HAP-1 (cell line): Measurements from ENCODE around the gene ACSM3.
"Not testable (repeated sequence)": the region's sequence is repeated elsewhere in the genome, so short reads cannot be mapped to it uniquely, and the experiment has no call there.

ENCODE experiments used
- DNase-seq, 2 experiments: peaks; one replicate each; pipeline ENCODE4 v3.0.0-alpha.2; 2016 to 2020; ENCODE audit warnings: low spot score in 2 of 2
- H3K27me3 ChIP-seq: fragments of 250-450 bp; sonication (Bioruptor Pico); 2 replicates; pipeline ENCODE4 v1.5.1; 2020; ENCODE audit warnings: low read depth, mild to moderate bottlenecking, moderate library complexity
- H3K36me3 ChIP-seq: fragments of 250-450 bp; sonication (Bioruptor Pico); replicated peaks from 2 replicates; pipeline ENCODE4 v1.5.1; 2020; ENCODE audit warnings: mild to moderate bottlenecking
- H3K4me1 ChIP-seq: fragments of 250-450 bp; sonication (Bioruptor Pico); 2 replicates; pipeline ENCODE4 v1.5.1; 2020; ENCODE audit warnings: mild to moderate bottlenecking
- H3K4me3 ChIP-seq: fragments of 250-450 bp; sonication (Bioruptor Pico); 2 replicates; pipeline ENCODE4 v1.5.1; 2020; ENCODE audit warnings: mild to moderate bottlenecking, moderate library complexity
- H3K9me3 ChIP-seq: fragments of 250-450 bp; sonication (Bioruptor Pico); 2 replicates; pipeline ENCODE4 v1.5.1; 2020; ENCODE audit warnings: mild to moderate bottlenecking, moderate library complexity
- in situ Hi-C: fragments of 300-500 bp; cut with MboI; formaldehyde crosslinking; loops from 3 replicates; pipeline ENCODE4 v1.14.3; 2020; ENCODE audit warnings: low sequenced_read_pairs, inconsistent platforms, mixed read lengths

ACSM3 gene

DNA sequence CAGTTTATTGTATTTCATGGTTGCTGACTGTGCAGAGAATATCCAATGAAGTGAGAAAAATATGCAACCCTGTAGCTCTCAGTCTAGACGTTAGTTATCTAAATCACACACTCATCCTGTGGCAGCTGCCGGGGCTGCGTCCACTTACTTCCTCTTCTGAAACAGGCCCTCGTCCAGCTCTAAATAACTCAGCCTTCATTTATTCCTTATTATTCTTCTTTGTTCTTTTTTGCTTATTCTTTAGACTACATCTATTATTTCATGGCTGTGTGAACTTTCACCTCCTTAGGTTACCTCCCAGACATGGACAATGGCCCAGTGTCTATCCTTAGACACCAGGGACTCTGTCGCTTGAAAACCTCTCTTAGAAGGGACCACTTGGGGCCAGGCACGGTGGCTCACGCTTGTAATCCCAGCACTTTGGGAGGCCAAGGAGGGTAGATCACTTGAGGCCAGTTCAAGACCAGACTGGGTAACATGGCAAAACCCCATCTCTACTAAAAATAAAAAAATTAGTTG, 18.8 kb upstream of the ACSM3 start:
- no peak for DNase-seq
- Histone ChIP-seq H3K9me3 (peaks cover 7% of the 10 kb centered on the region), H3K4me1 (peaks cover 8% of the 10 kb centered on the region), H3K27me3 (no peaks in the 10 kb centered on the region), H3K36me3 (no peaks in the 10 kb centered on the region), H3K4me3 (no peak overlapping the region)
- in situ Hi-C loops = no loop called here

DNA sequence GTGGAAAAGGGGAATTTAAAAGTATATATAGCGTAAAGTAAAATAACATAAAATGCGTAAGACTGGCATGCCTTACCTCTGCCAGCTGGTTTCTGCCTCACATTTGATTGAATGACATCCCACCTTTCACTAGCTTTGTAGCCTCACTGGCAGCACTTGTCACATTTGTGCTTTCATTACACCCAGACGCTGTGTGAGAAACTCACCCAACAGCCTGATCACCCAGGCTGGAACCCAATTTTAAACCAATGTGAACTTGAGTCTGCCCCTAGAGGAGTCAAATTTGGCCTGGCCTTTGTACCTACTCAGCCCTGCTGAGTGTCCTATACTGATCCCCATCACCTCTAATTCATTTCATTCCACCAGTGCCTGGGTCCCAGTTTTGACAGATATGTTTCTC, 17.4 kb upstream of the ACSM3 start:
- H3K9me3 ChIP-seq = peaks cover 7% of the 10 kb centered on the region
- in situ Hi-C loops = no loop called here
- no peaks in the 10 kb centered on the region for H3K27me3 ChIP-seq
- H3K36me3 ChIP-seq = no peaks in the 10 kb centered on the region
- H3K4me1 ChIP-seq = peaks cover 2% of the 10 kb centered on the region; the same call in 1 of the 2 replicates
- H3K4me3 ChIP-seq = no peak overlapping the region
- DNase-seq = no peak

DNA sequence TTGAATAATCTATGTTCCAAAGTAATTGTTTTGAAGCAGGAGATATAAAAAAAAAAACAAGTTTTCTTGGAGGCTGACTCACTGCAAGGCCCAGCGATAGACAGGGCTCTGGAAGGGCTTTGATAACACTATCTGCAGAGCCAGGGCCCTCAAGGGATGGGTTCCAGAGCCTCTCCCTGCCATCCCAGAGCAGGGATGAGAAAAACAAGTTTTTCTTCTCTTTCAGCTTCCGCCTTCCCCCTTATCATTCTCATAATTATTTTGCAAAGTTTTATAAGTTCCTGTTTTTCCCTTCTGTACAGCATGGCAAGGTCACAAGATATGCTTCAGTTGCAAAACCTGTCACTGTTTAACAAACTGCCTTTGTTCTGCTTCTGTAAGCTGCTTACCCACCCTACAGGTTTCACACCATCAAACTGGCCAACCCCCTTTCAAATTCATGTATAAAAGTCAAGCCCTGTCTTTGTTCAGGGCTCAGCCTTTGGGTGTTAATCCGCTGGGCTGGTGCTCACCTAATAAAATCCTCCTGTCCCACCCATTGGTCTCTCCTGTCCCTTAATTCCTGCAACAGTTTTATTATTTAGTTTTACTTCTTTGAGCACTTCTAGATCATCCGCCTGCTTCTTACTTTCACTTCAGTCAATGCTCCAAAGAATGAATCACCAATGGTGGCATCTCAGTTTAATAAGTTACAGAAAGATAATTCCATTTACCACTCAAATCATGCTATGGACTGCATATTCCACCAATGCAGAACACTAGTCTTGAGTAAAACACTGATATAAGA, 16.6 kb upstream of the ACSM3 start:
- Histone ChIP-seq H3K4me3 (no peak overlapping the region), H3K27me3 (no peaks in the 10 kb centered on the region; the same call in 1 of the 2 replicates), H3K9me3 (peaks cover 7% of the 10 kb centered on the region), H3K4me1 (no peaks in the 10 kb centered on the region), H3K36me3 (no peaks in the 10 kb centered on the region)
- no peak for DNase-seq
- in situ Hi-C loops = no loop called here

DNA sequence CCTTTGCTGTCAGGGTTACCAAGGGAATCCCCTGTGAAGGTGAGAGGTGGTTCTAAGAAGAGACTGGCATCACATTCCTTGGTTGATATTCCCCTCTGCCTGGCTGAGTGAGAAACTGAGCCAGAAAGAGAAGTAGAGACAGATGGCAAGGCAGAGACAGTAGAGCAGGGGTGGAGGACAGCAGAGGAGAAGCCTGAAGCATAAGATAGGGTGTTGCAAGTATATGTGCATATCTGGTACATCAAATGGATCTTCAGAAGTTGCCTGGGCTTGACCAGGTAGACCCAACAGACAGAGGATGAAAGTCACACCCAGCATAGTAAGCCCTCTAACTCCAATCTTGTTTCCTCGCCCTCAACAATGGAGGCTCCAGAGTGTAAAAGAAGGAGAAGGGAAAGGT, 14.3 kb upstream of the ACSM3 start:
- H3K27me3 ChIP-seq = peaks cover 3% of the 10 kb centered on the region; the same call in 1 of the 2 replicates
- H3K36me3 ChIP-seq = no peaks in the 10 kb centered on the region
- no peak for DNase-seq
- in situ Hi-C loops = no loop called here
- no peaks in the 10 kb centered on the region for H3K4me1 ChIP-seq
- H3K4me3 ChIP-seq = no peak overlapping the region
- H3K9me3 ChIP-seq = peaks cover 7% of the 10 kb centered on the region

- Histone ChIP-seq H3K4me1 (no peaks in the 10 kb centered on the region), H3K27me3 (peaks cover 4% of the 10 kb centered on the region; the same call in 1 of the 2 replicates), H3K36me3 (no peaks in the 10 kb centered on the region), H3K4me3 (no peak overlapping the region), H3K9me3 (peaks cover 7% of the 10 kb centered on the region)
- in situ Hi-C loops = no loop called here
- no peak for DNase-seq
Observed at GRCh38 chr16:20750558-20750957, 13.3 kb upstream of the ACSM3 start.

DNA sequence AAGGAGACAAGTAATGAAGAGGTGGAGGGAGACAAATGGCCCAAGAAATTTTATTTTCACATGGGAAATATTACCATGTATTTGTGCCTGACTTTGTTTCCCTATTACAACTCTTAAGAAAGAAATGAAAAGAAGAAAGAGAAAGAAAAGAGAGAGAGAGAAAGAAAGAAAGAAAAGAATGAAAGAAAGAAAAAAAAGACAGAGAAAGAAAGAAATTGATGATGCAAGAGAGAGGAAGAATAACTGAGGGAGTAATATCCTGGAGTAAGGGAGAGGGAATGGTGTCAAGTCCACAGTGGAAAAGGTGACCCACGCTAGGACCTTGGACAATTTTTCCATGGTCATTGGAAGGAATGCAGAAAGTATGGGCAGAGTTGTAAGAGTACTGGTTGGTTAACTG, 10.1 kb upstream of the ACSM3 start:
- Histone ChIP-seq H3K4me3 (no peak overlapping the region), H3K27me3 (peaks cover 4% of the 10 kb centered on the region; the same call in 1 of the 2 replicates), H3K4me1 (no peaks in the 10 kb centered on the region), H3K36me3 (no peaks in the 10 kb centered on the region), H3K9me3 (no peaks in the 10 kb centered on the region)
- in situ Hi-C loops = no loop called here
- DNase-seq = no peak

DNA sequence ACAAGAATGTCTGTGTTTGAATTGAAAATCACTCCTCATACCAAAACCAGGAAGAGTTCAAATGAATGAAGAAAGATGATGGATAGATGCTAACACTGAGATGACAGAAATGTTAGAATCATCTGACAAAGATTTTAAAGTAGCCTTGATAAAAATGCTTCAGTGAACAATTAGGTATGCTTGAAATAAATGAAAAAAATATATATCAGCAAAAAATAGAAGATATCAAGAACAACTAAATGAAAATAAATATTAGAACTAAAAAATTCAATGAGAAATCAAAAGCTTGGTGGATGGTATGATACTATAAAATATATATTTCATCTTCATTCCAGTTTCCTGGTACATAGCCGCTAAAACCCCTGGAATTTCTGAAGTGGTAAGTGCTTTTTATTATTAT, 8.6 kb upstream of the ACSM3 start:
- Histone ChIP-seq H3K9me3 (no peaks in the 10 kb centered on the region), H3K27me3 (peaks cover 4% of the 10 kb centered on the region; the same call in 1 of the 2 replicates), H3K4me3 (no peak overlapping the region), H3K36me3 (no peaks in the 10 kb centered on the region), H3K4me1 (no peaks in the 10 kb centered on the region)
- DNase-seq = no peak
- in situ Hi-C loops = no loop called here

DNA sequence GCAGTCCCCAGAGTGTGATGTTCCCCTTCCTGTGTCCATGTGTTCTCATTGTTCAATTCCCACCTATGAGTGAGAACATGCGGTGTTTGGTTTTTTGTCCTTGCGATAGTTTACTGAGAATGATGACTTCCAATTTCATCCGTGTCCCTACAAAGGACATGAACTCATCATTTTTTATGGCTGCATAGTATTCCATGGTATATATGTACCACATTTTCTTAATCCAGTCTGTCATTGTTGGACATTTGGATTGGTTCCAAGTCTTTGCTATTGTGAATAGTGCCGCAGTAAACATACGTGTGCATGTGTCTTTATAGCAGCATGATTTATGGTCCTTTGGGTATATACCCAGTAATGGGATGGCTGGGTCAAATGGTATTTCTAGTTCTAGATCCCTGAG, 8.0 kb upstream of the ACSM3 start:
- DNase-seq, H3K27me3 ChIP-seq, H3K4me1 ChIP-seq, H3K4me3 ChIP-seq, in situ Hi-C loops, H3K36me3 ChIP-seq, H3K9me3 ChIP-seq: not testable (repeated sequence)

GRCh38 chr16:20760346-20760745, 3.5 kb upstream of the ACSM3 start:
- in situ Hi-C loops = no loop called here
- peaks cover 3% of the 10 kb centered on the region; the same call in 1 of the 2 replicates for H3K4me1 ChIP-seq
- H3K9me3 ChIP-seq = peaks cover 10% of the 10 kb centered on the region; the same call in 1 of the 2 replicates
- H3K27me3 ChIP-seq = no peaks in the 10 kb centered on the region
- H3K36me3 ChIP-seq = no peaks in the 10 kb centered on the region
- no peak for DNase-seq
- H3K4me3 ChIP-seq = no peak overlapping the region

DNA sequence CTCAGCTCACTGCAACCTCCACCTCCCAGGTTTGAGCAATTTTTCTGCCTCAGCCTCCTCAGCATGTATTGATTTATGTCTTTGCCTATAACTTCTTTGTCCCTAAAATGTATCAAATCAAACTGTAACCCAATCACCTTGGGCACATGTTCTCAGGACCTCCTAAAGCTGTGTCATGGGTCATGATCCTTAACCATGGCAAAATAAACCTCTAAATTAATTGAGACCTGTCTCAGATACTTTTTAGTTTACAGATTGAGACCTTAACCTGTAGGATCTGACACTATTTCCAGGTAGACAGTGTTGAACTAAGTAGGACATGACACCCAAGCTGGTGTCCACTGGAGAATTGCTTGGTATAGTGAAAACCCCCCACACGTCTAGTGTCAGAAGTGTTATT, 2.6 kb upstream of the ACSM3 start:
- no peaks in the 10 kb centered on the region for H3K27me3 ChIP-seq
- in situ Hi-C loops = no loop called here
- peaks cover 10% of the 10 kb centered on the region; the same call in 1 of the 2 replicates for H3K9me3 ChIP-seq
- no peaks in the 10 kb centered on the region for H3K36me3 ChIP-seq
- H3K4me3 ChIP-seq = no peak overlapping the region
- H3K4me1 ChIP-seq = peaks cover 3% of the 10 kb centered on the region; the same call in 1 of the 2 replicates
- no peak for DNase-seq

- H3K4me3 ChIP-seq = no peak overlapping the region
- peaks cover 10% of the 10 kb centered on the region; the same call in 1 of the 2 replicates for H3K9me3 ChIP-seq
- in situ Hi-C loops = no loop called here
- H3K36me3 ChIP-seq = no peaks in the 10 kb centered on the region
- peaks cover 3% of the 10 kb centered on the region; the same call in 1 of the 2 replicates for H3K4me1 ChIP-seq
- H3K27me3 ChIP-seq = no peaks in the 10 kb centered on the region
- DNase-seq = no peak
Observed at GRCh38 chr16:20762404-20763123, 1.2 kb upstream of the ACSM3 start.

DNA sequence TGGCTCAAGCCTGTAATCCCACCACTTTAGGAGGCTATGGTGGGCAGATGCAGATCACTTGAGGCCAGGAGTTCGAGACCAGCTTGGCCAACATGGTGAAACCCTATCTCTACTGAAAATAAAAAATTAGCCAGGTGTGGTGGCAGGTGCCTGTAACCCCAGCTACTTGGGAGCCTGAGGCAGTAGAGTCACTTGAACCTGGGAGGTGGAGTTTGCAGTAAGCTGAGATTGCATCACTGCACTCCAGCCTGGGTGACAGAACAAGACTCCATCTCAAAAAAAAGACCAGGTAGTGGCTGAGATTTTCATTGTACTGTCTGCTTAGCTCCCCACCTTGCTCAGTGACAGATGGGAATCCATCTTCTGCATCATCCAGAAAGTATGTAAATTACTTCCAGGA, 634 bp downstream of the ACSM3 start:
- H3K4me1 ChIP-seq, H3K36me3 ChIP-seq, DNase-seq, in situ Hi-C loops, H3K27me3 ChIP-seq, H3K4me3 ChIP-seq, H3K9me3 ChIP-seq: not testable (repeated sequence)

DNA sequence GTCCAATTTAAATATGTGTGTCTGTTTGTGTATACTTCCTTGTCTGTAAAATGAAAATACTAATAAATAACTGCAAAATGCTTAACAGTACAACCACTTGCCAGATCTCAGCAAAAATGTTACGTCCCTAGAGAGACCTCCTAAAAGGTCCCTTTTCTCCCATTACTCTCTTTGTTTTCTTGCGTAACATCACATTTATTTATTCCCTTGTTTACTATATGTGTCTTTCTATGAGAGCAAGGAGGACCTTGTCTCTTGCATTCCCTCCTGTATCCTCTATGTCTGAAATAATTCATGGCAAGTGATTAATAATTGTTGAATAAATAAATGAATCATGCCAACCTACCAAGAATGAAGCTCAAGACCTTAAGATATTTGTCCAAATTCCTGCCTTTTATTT, 1.9 kb downstream of the ACSM3 start:
- no peak for DNase-seq
- H3K4me3 ChIP-seq = no peak overlapping the region
- peaks cover 10% of the 10 kb centered on the region; the same call in 1 of the 2 replicates for H3K9me3 ChIP-seq
- in situ Hi-C loops = no loop called here
- no peaks in the 10 kb centered on the region for H3K36me3 ChIP-seq
- H3K27me3 ChIP-seq = no peaks in the 10 kb centered on the region
- H3K4me1 ChIP-seq = peaks cover 3% of the 10 kb centered on the region; the same call in 1 of the 2 replicates

DNA sequence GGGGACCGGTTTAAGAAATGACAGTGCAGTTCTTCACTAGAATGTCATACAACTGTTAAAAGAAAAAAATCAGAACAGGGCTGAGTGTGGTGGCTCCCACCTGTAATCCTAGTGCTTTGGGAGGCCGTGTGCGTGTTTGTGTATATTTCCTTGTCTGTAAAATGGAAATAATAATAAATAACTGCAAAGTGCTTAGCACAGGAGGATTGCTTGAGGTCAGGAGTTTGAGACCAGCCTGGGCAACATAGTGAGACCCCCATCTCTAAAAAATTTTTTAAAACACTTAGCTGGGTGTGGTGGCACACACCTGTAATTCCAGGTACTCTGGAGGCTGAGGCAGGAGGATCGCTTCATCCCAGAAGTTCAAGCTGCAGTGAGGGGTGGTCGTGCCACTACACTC, 2.5 kb downstream of the ACSM3 start:
- H3K4me1 ChIP-seq = peaks cover 3% of the 10 kb centered on the region; the same call in 1 of the 2 replicates
- DNase-seq = no peak
- H3K4me3 ChIP-seq = no peak overlapping the region
- no peaks in the 10 kb centered on the region for H3K36me3 ChIP-seq
- H3K9me3 ChIP-seq = peaks cover 10% of the 10 kb centered on the region; the same call in 1 of the 2 replicates
- H3K27me3 ChIP-seq = no peaks in the 10 kb centered on the region
- in situ Hi-C loops = no loop called here
